ENCODE results near the gene SLC25A51.
A peak's percentile ranks its signal among the peaks of the same experiment; 100 is the strongest.
"Not testable (repeated sequence)": the region's sequence is repeated elsewhere in the genome, so short reads cannot be mapped to it uniquely, and the experiment has no call there.

SLC25A51 gene

GRCh38 chr9:37919246-37919955, 15.5 kb upstream of the SLC25A51 start:
- no peak for DNase-seq

- no peak for DNase-seq
Observed at GRCh38 chr9:37918665-37919170, 14.8 kb upstream of the SLC25A51 start.

- DNase-seq: no peak
Observed at GRCh38 chr9:37917801-37918664, 14.1 kb upstream of the SLC25A51 start.

- DNase-seq: no peak
Observed at GRCh38 chr9:37917313-37917731, 13.4 kb upstream of the SLC25A51 start.

- DNase-seq: no peak
Observed at GRCh38 chr9:37916471-37917312, 12.8 kb upstream of the SLC25A51 start.

- DNase-seq: no peak
Observed at GRCh38 chr9:37915911-37916470, 12.1 kb upstream of the SLC25A51 start.

- DNase-seq: no peak
Observed at GRCh38 chr9:37914701-37915358, 10.9 kb upstream of the SLC25A51 start.

GRCh38 chr9:37914154-37914551, 10.2 kb upstream of the SLC25A51 start:
- DNase-seq: no peak

- peak; percentile 65 for DNase-seq
Observed at GRCh38 chr9:37913480-37914153, 9.7 kb upstream of the SLC25A51 start.

GRCh38 chr9:37911271-37911681, 7.3 kb upstream of the SLC25A51 start:
- no peak for DNase-seq

GRCh38 chr9:37910271-37910670, 6.3 kb upstream of the SLC25A51 start:
- no peak for DNase-seq

GRCh38 chr9:37909836-37910235, 5.9 kb upstream of the SLC25A51 start:
- DNase-seq: not testable (repeated sequence)

GRCh38 chr9:37909326-37909725, 5.4 kb upstream of the SLC25A51 start:
- DNase-seq: no peak

GRCh38 chr9:37908698-37909186, 4.8 kb upstream of the SLC25A51 start:
- DNase-seq: no peak

GRCh38 chr9:37908283-37908682, 4.4 kb upstream of the SLC25A51 start:
- DNase-seq: no peak

- no peak for DNase-seq
Observed at GRCh38 chr9:37906312-37907239, 2.6 kb upstream of the SLC25A51 start.

GRCh38 chr9:37905776-37906175, 1.8 kb upstream of the SLC25A51 start:
- no peak for DNase-seq

- DNase-seq: no peak
Observed at GRCh38 chr9:37905131-37905505, 1.2 kb upstream of the SLC25A51 start.

GRCh38 chr9:37904445-37905130, 661 bp upstream of the SLC25A51 start:
- no peak for DNase-seq
